H9 (cell line): ENCODE measurements around the gene MIER2. TPM values are rescaled to one million over a fixed set of nuclear protein-coding genes. Genes with fewer than 3 reads are reported as not detected.

Source experiments
- DNase-seq: peaks from one replicate; pipeline ENCODE4 v3.0.0-alpha.2; 2017
- H2AFZ ChIP-seq: one replicate; pipeline ENCODE4 v1.6.1; 2013; ENCODE audit warnings: mild to moderate bottlenecking, low read length, control low read depth, moderate library complexity
- H2AK5ac ChIP-seq: 2 replicates; pipeline ENCODE4 v1.6.1; 2013; ENCODE audit warnings: low read length, control low read depth, mixed read lengths; ENCODE audit not compliant: insufficient read length
- H2BK120ac ChIP-seq: one replicate; pipeline ENCODE4 v1.6.1; 2013; ENCODE audit warnings: low read depth, mild to moderate bottlenecking, low read length, control low read depth, inconsistent platforms; ENCODE audit not compliant: poor library complexity, severe bottlenecking
- H2BK12ac ChIP-seq: 2 replicates; pipeline ENCODE4 v1.6.1; 2013; ENCODE audit warnings: low read length, control low read depth, mixed read lengths, low read depth; ENCODE audit not compliant: insufficient read length
- H2BK15ac ChIP-seq: 2 replicates; pipeline ENCODE4 v1.6.1; 2013; ENCODE audit warnings: low read depth, low read length, control low read depth
- H2BK20ac ChIP-seq: one replicate; pipeline ENCODE4 v1.6.1; 2013; ENCODE audit warnings: low read depth, mild to moderate bottlenecking, low read length, control low read depth, inconsistent platforms; ENCODE audit not compliant: poor library complexity, severe bottlenecking
- H2BK5ac ChIP-seq: 2 replicates; pipeline ENCODE4 v1.6.1; 2013; ENCODE audit warnings: low read length, control low read depth, mixed read lengths; ENCODE audit not compliant: insufficient read length
- H3K14ac ChIP-seq: 2 replicates; pipeline ENCODE4 v1.6.1; 2013; ENCODE audit warnings: low read length, control low read depth; ENCODE audit not compliant: insufficient read depth
- H3K18ac ChIP-seq: 2 replicates; pipeline ENCODE4 v1.6.1; 2013; ENCODE audit warnings: low read depth, mild to moderate bottlenecking, mixed read lengths, low read length, control low read depth; ENCODE audit not compliant: insufficient read length
- H3K23ac ChIP-seq: 2 replicates; pipeline ENCODE4 v1.6.1; 2013; ENCODE audit warnings: low read length, control low read depth, mixed read lengths, low read depth; ENCODE audit not compliant: insufficient read length
- H3K23me2 ChIP-seq: 2 replicates; pipeline ENCODE4 v1.6.1; 2013; ENCODE audit warnings: low read depth, mild to moderate bottlenecking, mixed read lengths, low read length, control low read depth; ENCODE audit not compliant: insufficient read length, poor library complexity, severe bottlenecking
- H3K27ac ChIP-seq: 2 replicates; pipeline ENCODE4 v1.5.1; 2013; ENCODE audit warnings: low read length, control low read depth, mixed read lengths, low read depth; ENCODE audit not compliant: insufficient read length
- H3K27me3 ChIP-seq: 2 replicates; pipeline ENCODE4 v1.6.1; 2013; ENCODE audit warnings: low read length, control low read depth, inconsistent platforms; ENCODE audit not compliant: insufficient read depth
- H3K4ac ChIP-seq: 2 replicates; pipeline ENCODE4 v1.6.1; 2013; ENCODE audit warnings: low read depth, mild to moderate bottlenecking, control low read depth, inconsistent platforms, low read length, moderate library complexity
- H3K4me1 ChIP-seq: 2 replicates; pipeline ENCODE4 v1.6.1; 2013; ENCODE audit warnings: low read length, control low read depth, inconsistent platforms; ENCODE audit not compliant: insufficient read depth
- H3K4me2 ChIP-seq: 2 replicates; pipeline ENCODE4 v1.6.1; 2013; ENCODE audit warnings: low read length, control low read depth, mixed read lengths; ENCODE audit not compliant: insufficient read length, insufficient read depth
- H3K56ac ChIP-seq: 2 replicates; pipeline ENCODE4 v1.6.1; 2013; ENCODE audit warnings: low read depth, mild to moderate bottlenecking, mixed read lengths, low read length, control low read depth; ENCODE audit not compliant: insufficient read length
- H3K79me1 ChIP-seq: 2 replicates; pipeline ENCODE4 v1.6.1; 2013; ENCODE audit warnings: low read depth, mild to moderate bottlenecking, moderate library complexity, low read length, control low read depth, inconsistent platforms; ENCODE audit not compliant: insufficient read depth, poor library complexity, severe bottlenecking
- H3K79me2 ChIP-seq: 2 replicates; pipeline ENCODE4 v1.6.1; 2013; ENCODE audit warnings: low read length, control low read depth, inconsistent platforms; ENCODE audit not compliant: insufficient read depth
- H3K9ac ChIP-seq: 2 replicates; pipeline ENCODE4 v1.6.1; 2013; ENCODE audit warnings: low read length, control low read depth, mixed read lengths; ENCODE audit not compliant: insufficient read length; ENCODE audit errors: extremely low read depth
- H3K9me3 ChIP-seq: one replicate; pipeline ENCODE4 v1.6.1; 2013; ENCODE audit warnings: low read depth, low read length, inconsistent platforms; ENCODE audit not compliant: control insufficient read depth
- H3T11ph ChIP-seq: one replicate; pipeline ENCODE4 v1.6.1; 2013; ENCODE audit warnings: mild to moderate bottlenecking, low read length, control low read depth, inconsistent platforms
- H4K20me1 ChIP-seq: one replicate; pipeline ENCODE4 v1.6.1; 2013; ENCODE audit not compliant: control insufficient read depth, insufficient read length, insufficient read depth
- H4K5ac ChIP-seq: 2 replicates; pipeline ENCODE4 v1.6.1; 2013; ENCODE audit warnings: low read depth, mild to moderate bottlenecking, mixed read lengths, low read length, control low read depth; ENCODE audit not compliant: insufficient read length
- H4K8ac ChIP-seq: replicated peaks from 2 replicates; pipeline ENCODE4 v1.6.1; 2013; ENCODE audit warnings: low read length, control low read depth, mixed read lengths, low read depth; ENCODE audit not compliant: insufficient read length
- H4K91ac ChIP-seq: 2 replicates; pipeline ENCODE4 v1.6.1; 2013; ENCODE audit warnings: low read depth, mild to moderate bottlenecking, moderate library complexity, mixed read lengths, low read length, control low read depth; ENCODE audit not compliant: insufficient read length
- H3K27ac Mint-ChIP-seq, 3 experiments: 2 replicates in 2 of 3; 3 replicates in 1 of 3; pipeline ENCODE4 v1.8.0; 2020 to 2021; ENCODE audit warnings: mixed read lengths in 3 of 3, mild to moderate bottlenecking in 1 of 3, moderate library complexity in 1 of 3
- H3K27me3 Mint-ChIP-seq: 2 replicates; pipeline ENCODE4 v1.8.0; 2021; ENCODE audit warnings: low read depth, mild to moderate bottlenecking, moderate library complexity, mixed read lengths
- H3K36me3 Mint-ChIP-seq, 3 experiments: 2 replicates in 2 of 3; 3 replicates in 1 of 3; pipeline ENCODE4 v1.8.0; 2020 to 2021; ENCODE audit warnings: low read depth in 3 of 3, mixed read lengths in 3 of 3; ENCODE audit not compliant: insufficient read depth in 1 of 3
- H3K4me1 Mint-ChIP-seq, 2 experiments: 2 replicates each; pipeline ENCODE4 v1.8.0; 2020; ENCODE audit warnings: mixed read lengths in 2 of 2
- H3K4me3 Mint-ChIP-seq, 2 experiments: 2 replicates in 1 of 2; 3 replicates in 1 of 2; pipeline ENCODE4 v1.8.0; 2020 to 2021; ENCODE audit warnings: mild to moderate bottlenecking in 2 of 2, mixed read lengths in 2 of 2, moderate library complexity in 1 of 2
- H3K9me3 Mint-ChIP-seq, 2 experiments: 2 replicates in 1 of 2; 3 replicates in 1 of 2; pipeline ENCODE4 v1.8.0; 2020; ENCODE audit warnings: mild to moderate bottlenecking in 2 of 2, mixed read lengths in 2 of 2, moderate library complexity in 1 of 2
- WGBS: extraction: QIAGEN DNeasy Blood & Tissue Kit; methylation state at CpG from one replicate; pipeline ENCODE4 v1.1.7; 2013; ENCODE audit warnings: missing lambda C conversion rate, low lambda C conversion rate, mixed read lengths; ENCODE audit not compliant: insufficient read length; ENCODE audit errors: extremely low coverage; 5-methylcytosine and 5-hydroxymethylcytosine counted together
- total RNA-seq: library from RNA; stranded (reverse); gene quantifications from 2 replicates; pipeline ENCODE4 v1.2.1, GENCODE V29; 2021
- TF ChIP-seq, protein P1 (sequence below): fragments of 200-600 bp; sonication (generic); conservative IDR thresholded peaks from 3 replicates; pipeline ENCODE4 v1.8.0; 2021; ENCODE audit warnings: antibody characterized with exemption, mild to moderate bottlenecking

The MIER2 gene
- total RNA-seq, 1 experiment from 2014 or later, result 60.5 TPM

DNA sequence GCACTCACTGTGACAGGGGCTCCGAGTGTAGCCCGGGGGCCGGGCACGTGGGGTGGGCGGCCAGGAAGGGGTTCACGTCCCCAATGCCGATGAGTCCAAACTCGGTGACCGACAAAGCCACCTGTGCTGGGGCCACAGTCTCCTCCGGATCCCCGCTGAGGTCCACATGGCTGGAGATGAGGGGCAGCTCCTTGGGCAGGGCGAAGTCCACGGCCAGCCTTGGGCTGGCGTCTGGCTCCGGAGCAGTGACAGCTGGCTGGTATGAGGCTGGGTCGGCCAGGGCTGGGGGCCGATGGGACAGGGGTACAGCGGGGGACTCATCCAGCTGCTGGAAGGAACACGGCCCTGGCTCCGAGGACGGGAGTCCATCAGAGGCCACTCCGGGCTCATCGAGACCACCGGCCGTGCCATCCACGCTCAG is 37.5 kb downstream of the MIER2 start:
- Mint-ChIP-seq H3K9me3 (no peaks in the 10 kb centered on the region), H3K4me3 (no peak overlapping the region), H3K4me1 (no peaks in the 10 kb centered on the region), H3K27me3 (no peaks in the 10 kb centered on the region), H3K36me3 (peaks cover 28 to 50% (median 45%) of the 10 kb centered on the region in 3 experiments; a peak in 6 of 7 replicates), H3K27ac (no peak overlapping the region)
- Histone ChIP-seq H3T11ph (no peak overlapping the region), H3K27ac (no peak overlapping the region), H3K79me1 (no peaks in the 10 kb centered on the region), H3K9ac (no peak overlapping the region), H3K23me2 (no peaks in the 10 kb centered on the region), H3K79me2 (no peaks in the 10 kb centered on the region), H2BK120ac (no peak overlapping the region), H4K5ac (no peak overlapping the region), H4K8ac (no peak overlapping the region), H2BK15ac (no peak overlapping the region), H3K4me1 (no peaks in the 10 kb centered on the region), H2AFZ (no peak overlapping the region), H3K27me3 (no peaks in the 10 kb centered on the region), H2AK5ac (no peak overlapping the region), H3K4me2 (no peak overlapping the region), H4K20me1 (no peaks in the 10 kb centered on the region), H4K91ac (no peak overlapping the region), H3K56ac (no peak overlapping the region), H2BK5ac (no peak overlapping the region), H3K18ac (no peak overlapping the region), H2BK20ac (no peak overlapping the region), H3K9me3 (no peaks in the 10 kb centered on the region), H3K4ac (no peak overlapping the region), H3K23ac (no peak overlapping the region), H3K14ac (no peak overlapping the region), H2BK12ac (no peak overlapping the region)
- TF ChIP-seq, protein P1, sequence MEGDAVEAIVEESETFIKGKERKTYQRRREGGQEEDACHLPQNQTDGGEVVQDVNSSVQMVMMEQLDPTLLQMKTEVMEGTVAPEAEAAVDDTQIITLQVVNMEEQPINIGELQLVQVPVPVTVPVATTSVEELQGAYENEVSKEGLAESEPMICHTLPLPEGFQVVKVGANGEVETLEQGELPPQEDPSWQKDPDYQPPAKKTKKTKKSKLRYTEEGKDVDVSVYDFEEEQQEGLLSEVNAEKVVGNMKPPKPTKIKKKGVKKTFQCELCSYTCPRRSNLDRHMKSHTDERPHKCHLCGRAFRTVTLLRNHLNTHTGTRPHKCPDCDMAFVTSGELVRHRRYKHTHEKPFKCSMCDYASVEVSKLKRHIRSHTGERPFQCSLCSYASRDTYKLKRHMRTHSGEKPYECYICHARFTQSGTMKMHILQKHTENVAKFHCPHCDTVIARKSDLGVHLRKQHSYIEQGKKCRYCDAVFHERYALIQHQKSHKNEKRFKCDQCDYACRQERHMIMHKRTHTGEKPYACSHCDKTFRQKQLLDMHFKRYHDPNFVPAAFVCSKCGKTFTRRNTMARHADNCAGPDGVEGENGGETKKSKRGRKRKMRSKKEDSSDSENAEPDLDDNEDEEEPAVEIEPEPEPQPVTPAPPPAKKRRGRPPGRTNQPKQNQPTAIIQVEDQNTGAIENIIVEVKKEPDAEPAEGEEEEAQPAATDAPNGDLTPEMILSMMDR, result no peak
- no CpG with 5 or more reads among the region's 26 CpGs for WGBS
- no peak for DNase-seq
